GM12891 (cell line): ENCODE measurements around the gene ALK.

Source experiments
- DNase-seq: peaks from one replicate; pipeline ENCODE4 v3.0.0; 2011; ENCODE audit warnings: low spot score; ENCODE audit not compliant: insufficient read length
- FAIRE-seq: peaks from 2 replicates; lab custom pipeline; 2011; peaks lifted over from hg19 to GRCh38; lab: Jason Lieb, UNC
- PAX5 ChIP-seq: IDR thresholded peaks from 2 replicates; pipeline ENCODE4 v1.6.1; 2011; ENCODE audit warnings: low read length, moderate library complexity, mild to moderate bottlenecking; ENCODE audit not compliant: insufficient read depth, severe bottlenecking
- POLR2A ChIP-seq: IDR thresholded peaks from 2 replicates; pipeline ENCODE4 v1.6.1; 2011; ENCODE audit warnings: low read depth, low read length, control low read depth
- POLR2AphosphoS5 ChIP-seq: IDR thresholded peaks from 2 replicates; pipeline ENCODE4 v1.6.1; 2011; ENCODE audit warnings: low read depth, low read length, control low read depth
- POU2F2 ChIP-seq: IDR thresholded peaks from 2 replicates; pipeline ENCODE4 v1.6.1; 2011; ENCODE audit warnings: low read depth, mild to moderate bottlenecking, control low read depth, low read length, moderate library complexity
- SPI1 ChIP-seq: IDR thresholded peaks from 2 replicates; pipeline ENCODE4 v1.6.1; 2011; ENCODE audit warnings: low read depth, low read length, control low read depth
- TAF1 ChIP-seq: IDR thresholded peaks from 2 replicates; pipeline ENCODE4 v1.6.1; 2011; ENCODE audit warnings: low read depth, low read length, control low read depth

The ALK gene

GRCh38 chr2:29456429-29456828, 465.0 kb downstream of the ALK start:
- DNase-seq (no peak), FAIRE-seq (no peak)
- TF ChIP-seq PAX5 (no peak), POU2F2 (no peak), TAF1 (no peak), SPI1 (no peak), POLR2A (no peak), POLR2AphosphoS5 (no peak)

GRCh38 chr2:29455200-29455860, 466.1 kb downstream of the ALK start:
- TF ChIP-seq POU2F2: no peak
- no peak for TF ChIP-seq TAF1
- no peak for TF ChIP-seq SPI1
- TF ChIP-seq POLR2A: no peak
- FAIRE-seq (no peak), DNase-seq (no peak)

- TF ChIP-seq SPI1 (no peak), POU2F2 (no peak), PAX5 (no peak), POLR2A (no peak), TAF1 (no peak), POLR2AphosphoS5 (no peak)
- FAIRE-seq (no peak), DNase-seq (no peak)
Measured at GRCh38 chr2:29452036-29452435, 469.4 kb downstream of the ALK start.

- FAIRE-seq (no peak), DNase-seq (no peak)
- TF ChIP-seq POU2F2 (no peak), SPI1 (no peak), TAF1 (no peak), PAX5 (no peak), POLR2A (no peak)
Measured at GRCh38 chr2:29450596-29451222, 470.7 kb downstream of the ALK start.

- DNase-seq: no peak
- FAIRE-seq: no peak
- no peak for TF ChIP-seq POLR2AphosphoS5
- TF ChIP-seq POLR2A: no peak
- TF ChIP-seq POU2F2: no peak
- TF ChIP-seq SPI1: no peak
Measured at GRCh38 chr2:29449499-29449898, 471.9 kb downstream of the ALK start.

- FAIRE-seq (no peak), DNase-seq (no peak)
- TF ChIP-seq POLR2A (no peak), TAF1 (no peak), POLR2AphosphoS5 (no peak), PAX5 (no peak), POU2F2 (no peak), SPI1 (no peak)
Measured at GRCh38 chr2:29448096-29448688, 473.2 kb downstream of the ALK start.

- DNase-seq (no peak), FAIRE-seq (no peak)
- TF ChIP-seq POU2F2: no peak
- no peak for TF ChIP-seq PAX5
- TF ChIP-seq SPI1: no peak
- no peak for TF ChIP-seq POLR2AphosphoS5
- no peak for TF ChIP-seq TAF1
- no peak for TF ChIP-seq POLR2A
Measured at GRCh38 chr2:29447513-29447912, 473.9 kb downstream of the ALK start.

GRCh38 chr2:29446847-29447246, 474.5 kb downstream of the ALK start:
- DNase-seq (no peak), FAIRE-seq (no peak)
- TF ChIP-seq PAX5 (no peak), POU2F2 (no peak), POLR2AphosphoS5 (no peak), TAF1 (no peak), SPI1 (no peak), POLR2A (no peak)

GRCh38 chr2:29444150-29444549, 477.2 kb downstream of the ALK start:
- DNase-seq (no peak), FAIRE-seq (no peak)
- TF ChIP-seq SPI1 (no peak), POLR2A (no peak), PAX5 (no peak), POU2F2 (no peak), POLR2AphosphoS5 (no peak), TAF1 (no peak)

GRCh38 chr2:29443627-29444026, 477.8 kb downstream of the ALK start:
- FAIRE-seq: no peak
- TF ChIP-seq POLR2AphosphoS5: no peak
- no peak for TF ChIP-seq POLR2A
- no peak for TF ChIP-seq POU2F2
- TF ChIP-seq TAF1: no peak
- no peak for TF ChIP-seq SPI1
- no peak for TF ChIP-seq PAX5
- DNase-seq: no peak

- TF ChIP-seq SPI1 (no peak), PAX5 (no peak), POLR2A (no peak), POLR2AphosphoS5 (no peak), TAF1 (no peak), POU2F2 (no peak)
- DNase-seq: no peak
- FAIRE-seq: no peak
Measured at GRCh38 chr2:29443151-29443550, 478.2 kb downstream of the ALK start.
